Spleen (tissue), 7 donors: Measurements from ENCODE around the gene PTPRU.

Source experiments
- CTCF ChIP-seq, 11 experiments: fragments of 200-600 bp in 7 of 11; fragments of 450-650 bp in 4 of 11; sonication (generic) in 4 of 11; IDR thresholded peaks in 8 of 11; conservative IDR thresholded peaks in 3 of 11; 1 replicate in 7 of 11; 2 replicates in 4 of 11; pipeline versions ENCODE4 v1.4.0 to v1.8.0; 2016 to 2021; ENCODE audit warnings: antibody characterized with exemption in 11 of 11, inconsistent platforms in 4 of 11, mild to moderate bottlenecking in 1 of 11
- POLR2A ChIP-seq, 3 donors: fragments of 450-650 bp; IDR thresholded peaks; one replicate each; pipeline ENCODE4 v1.5.1; 2017; ENCODE audit warnings: antibody characterized with exemption in 3 of 3, mild to moderate bottlenecking in 1 of 3
- donor health status: DM: no; HTN: no; CAD: no; lungs with moderate emphysema.
- donor health status: DM: no; HTN: no; CAD: no.
- donor health status: DM: no; HTN: no; CAD: no.

- TF ChIP-seq CTCF (IDR thresholded peaks at IDR 0.05 in 8 of 11, conservative IDR thresholded peaks at IDR 0.05 in 3 of 11) (no peak), POLR2A (IDR thresholded peaks at IDR 0.05) (no peak)
Observed at GRCh38 chr1:29255134-29255666, 18.9 kb downstream of the PTPRU start.
